ENCODE results near the gene COL5A3.

Gene COL5A3

GRCh38 chr19:10009714-10010224 is 535 bp downstream of the COL5A3 start:
- no peak for DNase-seq (ENCODE audit: low read depth)
- TF ChIP-seq MYC (IDR thresholded peaks at IDR 0.05; ENCODE audit: low read depth, low read length) (no peak), MAX (IDR thresholded peaks at IDR 0.05; ENCODE audit: low read depth, low read length) (no peak), POLR2A (IDR thresholded peaks at IDR 0.05; ENCODE audit: extremely low read depth, insufficient read length) (no peak), CTCF (IDR thresholded peaks at IDR 0.05; ENCODE audit: low read depth, low read length) (no peak)
- H3K4me3 ChIP-seq (ENCODE audit: low read depth, low read length), result no peak overlapping the region

GRCh38 chr19:10008184-10008765 is 2.0 kb downstream of the COL5A3 start:
- DNase-seq (ENCODE audit: low read depth), result no peak
- H3K4me3 ChIP-seq (ENCODE audit: low read depth, low read length), result no peak overlapping the region
- no peak for TF ChIP-seq CTCF (IDR thresholded peaks at IDR 0.05; ENCODE audit: low read depth, low read length)
- TF ChIP-seq MAX (IDR thresholded peaks at IDR 0.05; ENCODE audit: low read depth, low read length), result no peak

- TF ChIP-seq POLR2A (IDR thresholded peaks at IDR 0.05; ENCODE audit: extremely low read depth, insufficient read length) (no peak), MYC (IDR thresholded peaks at IDR 0.05; ENCODE audit: low read depth, low read length) (no peak), MAX (IDR thresholded peaks at IDR 0.05; ENCODE audit: low read depth, low read length) (no peak)
- DNase-seq (ENCODE audit: low read depth), result peak; percentile 70
- H3K4me3 ChIP-seq (ENCODE audit: low read depth, low read length), result no peak overlapping the region
These were observed 2.7 kb downstream of the COL5A3 start for GRCh38 chr19:10007371-10008183.

GRCh38 chr19:10006752-10007323 is 3.5 kb downstream of the COL5A3 start:
- H3K4me3 ChIP-seq (ENCODE audit: low read depth, low read length), result no peak overlapping the region
- no peak for TF ChIP-seq CTCF (IDR thresholded peaks at IDR 0.05; ENCODE audit: low read depth, low read length)
- no peak for TF ChIP-seq POLR2A (IDR thresholded peaks at IDR 0.05; ENCODE audit: extremely low read depth, insufficient read length)
- no peak for TF ChIP-seq MYC (IDR thresholded peaks at IDR 0.05; ENCODE audit: low read depth, low read length)
- no peak for TF ChIP-seq MAX (IDR thresholded peaks at IDR 0.05; ENCODE audit: low read depth, low read length)
- DNase-seq (ENCODE audit: low read depth), result no peak

GRCh38 chr19:10006335-10006708 is 4.0 kb downstream of the COL5A3 start:
- TF ChIP-seq POLR2A (IDR thresholded peaks at IDR 0.05; ENCODE audit: extremely low read depth, insufficient read length) (no peak), CTCF (IDR thresholded peaks at IDR 0.05; ENCODE audit: low read depth, low read length) (no peak), MAX (IDR thresholded peaks at IDR 0.05; ENCODE audit: low read depth, low read length) (no peak), MYC (IDR thresholded peaks at IDR 0.05; ENCODE audit: low read depth, low read length) (no peak)
- H3K4me3 ChIP-seq (ENCODE audit: low read depth, low read length), result no peak overlapping the region
- DNase-seq (ENCODE audit: low read depth), result no peak

Measured in NB4 (cell line).